HepG2 (cell line): ENCODE results near the gene ALDH9A1. TPM values are rescaled to one million over a fixed set of nuclear protein-coding genes. Genes with fewer than 3 reads are reported as not detected.

Source experiments
- ATAC-seq: fragments of 200-7000 bp; cut with Tn5 transposase; 3 replicates; pipeline ENCODE4 v1.9.1; 2020; ENCODE audit warnings: mild to moderate bottlenecking, moderate library complexity
- BruUV-seq: library from RNA; stranded (reverse); fragments of 400-500 nt; replicated peaks from 2 replicates; lab custom pipeline; 2021; lab: Mats Ljungman, UMichigan
- CTCF ChIA-PET: fragments of 300-600 bp; formaldehyde crosslinking; extraction: SDS; loops from one replicate; lab custom pipeline; 2021; ENCODE audit warnings: low total read pairs, inconsistent platforms, low intra/inter-chr PET ratio; lab: Yijun Ruan, JAX
- POLR2A ChIA-PET: fragments of 350-600 bp; sonication (Branson Sonifier 250); formaldehyde crosslinking; loops from one replicate; lab custom pipeline; 2020; ENCODE audit warnings: antibody characterized with exemption, inconsistent platforms; lab: Yijun Ruan, JAX
- DNase-seq: peaks from one replicate; pipeline ENCODE4 v3.0.0-alpha.2; 2015; ENCODE audit warnings: low spot score
- FAIRE-seq: peaks from 3 replicates; lab custom pipeline; 2011; peaks lifted over from hg19 to GRCh38; lab: Jason Lieb, UNC
- H2AFZ ChIP-seq: one replicate; pipeline ENCODE4 v1.6.1; 2011; ENCODE audit warnings: low read length, inconsistent platforms
- H3K27ac ChIP-seq: fragments of 300-600 bp; 3 replicates; pipeline ENCODE4 v1.8.0; 2011; ENCODE audit warnings: mixed run types, mild to moderate bottlenecking, mixed read lengths, low read length, inconsistent platforms; ENCODE audit not compliant: insufficient read depth; ENCODE audit errors: extremely low read length
- H3K27me3 ChIP-seq, 2 experiments: fragments of 200-600 bp in 1 of 2; 2 replicates in 1 of 2; 3 replicates in 1 of 2; pipeline versions ENCODE4 v1.6.0 to v1.8.0; 2011; ENCODE audit warnings: low read length in 2 of 2, mild to moderate bottlenecking in 2 of 2, moderate library complexity in 2 of 2, inconsistent platforms in 1 of 2; ENCODE audit not compliant: insufficient read depth in 2 of 2, control insufficient read depth in 1 of 2
- H3K36me3 ChIP-seq, 2 experiments: fragments of 200-600 bp in 1 of 2; replicated peaks in 1 of 2; 2 replicates in 1 of 2; 3 replicates in 1 of 2; pipeline versions ENCODE4 v1.5.1 to v1.8.0; 2011; ENCODE audit warnings: low read length in 2 of 2, inconsistent platforms in 1 of 2; ENCODE audit not compliant: insufficient read depth in 2 of 2, control insufficient read depth in 1 of 2
- H3K4me1 ChIP-seq: 2 replicates; pipeline ENCODE4 v1.5.1; 2012; ENCODE audit warnings: low read length, inconsistent platforms; ENCODE audit not compliant: insufficient read depth
- H3K4me2 ChIP-seq: 2 replicates; pipeline ENCODE4 v1.6.0; 2011; ENCODE audit warnings: low read depth, low read length, inconsistent platforms
- H3K4me3 ChIP-seq, 3 experiments: fragments of 200-600 bp in 1 of 3; sonication (generic), shearing (Covaris generic) in 1 of 3; replicated peaks in 1 of 3; 2 replicates each; pipeline ENCODE4 v1.5.1; 2011 to 2016; ENCODE audit warnings: low read length in 3 of 3, inconsistent platforms in 2 of 3, low read depth in 2 of 3, mild to moderate bottlenecking in 2 of 3, control low read depth in 1 of 3, mixed read lengths in 1 of 3; ENCODE audit not compliant: insufficient read depth in 1 of 3
- H3K79me2 ChIP-seq: one replicate; pipeline ENCODE4 v1.6.1; 2011; ENCODE audit warnings: low read length, inconsistent platforms; ENCODE audit not compliant: insufficient read depth
- H3K9ac ChIP-seq: 2 replicates; pipeline ENCODE4 v1.6.0; 2011; ENCODE audit warnings: mild to moderate bottlenecking, low read depth, low read length, inconsistent platforms; ENCODE audit not compliant: insufficient read depth
- H3K9me3 ChIP-seq: 2 replicates; pipeline ENCODE4 v1.5.1; 2012; ENCODE audit warnings: mild to moderate bottlenecking, low read length
- H4K20me1 ChIP-seq: 2 replicates; pipeline ENCODE4 v1.6.0; 2011; ENCODE audit warnings: inconsistent platforms, mild to moderate bottlenecking, low read length, moderate library complexity; ENCODE audit not compliant: insufficient read depth
- CEBPB ChIP-seq: IDR thresholded peaks from 2 replicates; pipeline ENCODE4 v1.6.1; 2011; ENCODE audit warnings: low read depth, low read length, improper control_type of control experiment, borderline replicate concordance
- HNRNPK ChIP-seq: fragments of 200-400 bp; formaldehyde crosslinking; IDR thresholded peaks from 2 replicates; pipeline ENCODE4 v1.6.1; 2018; ENCODE audit warnings: low read length, low read depth, moderate library complexity, mild to moderate bottlenecking; ENCODE audit not compliant: poor library complexity, severe bottlenecking
- KDM4B ChIP-seq: sonication (generic); formaldehyde crosslinking; IDR thresholded peaks from 2 replicates; pipeline ENCODE4 v1.4.0; 2020; ENCODE audit warnings: missing genetic modification reagents
- whole genome bisulfite sequencing: methylation state at CpG from one replicate; pipeline ENCODE4 v1.1.6; 2017; ENCODE audit warnings: low lambda C conversion rate; 5-methylcytosine and 5-hydroxymethylcytosine counted together
- in situ Hi-C: cut with HindIII; loops from 2 replicates; pipeline ENCODE4 v1.10.0; 2017; ENCODE audit warnings: low pct_unique_long_range_greater_than_20kb; ENCODE audit not compliant: extremely low pct_ligation_motif_present
- intact Hi-C: fragments of 100-400 bp; cut with micrococcal nuclease; formaldehyde crosslinking; loops from one replicate; pipeline ENCODE4 v1.10.0; 2022; ENCODE audit not compliant: unreplicated experiment
- polyA plus RNA-seq, 8 experiments: library from polyadenylated mRNA; depleted of rRNA in 3 of 8; stranded (reverse) in 7 of 8; unstranded in 1 of 8; fragments of >200 nt; fragmentation: Illumina TruSeq in 4 of 8; extraction: Trizol in 4 of 8; gene quantifications; 2 replicates each; pipeline versions ENCODE4 v1.2.1 to v1.2.3, GENCODE V29; 2011 to 2016; ENCODE audit warnings: low read depth in 4 of 8, missing spikeins in 1 of 8, mixed read lengths in 1 of 8; ENCODE audit not compliant: insufficient read depth in 1 of 8
- total RNA-seq, 5 experiments: library from RNA; depleted of rRNA; stranded (reverse); fragments of >200 nt; fragmentation: Illumina TruSeq; extraction: Trizol; gene quantifications; 2 replicates each; pipeline ENCODE4 v1.2.3, GENCODE V29; 2016; ENCODE audit warnings: low read depth in 1 of 5
- TF ChIP-seq, protein P1 (sequence below): sonication (generic); formaldehyde crosslinking; IDR thresholded peaks from 2 replicates; pipeline ENCODE4 v1.4.0; 2020; ENCODE audit warnings: missing genetic modification reagents

Gene ALDH9A1
- total and polyA plus RNA-seq, 2 of the 13 experiments (the other 11 are each of a cell fraction or from before 2014, with no cell fraction given), result 27.5 to 38.5 TPM

DNA sequence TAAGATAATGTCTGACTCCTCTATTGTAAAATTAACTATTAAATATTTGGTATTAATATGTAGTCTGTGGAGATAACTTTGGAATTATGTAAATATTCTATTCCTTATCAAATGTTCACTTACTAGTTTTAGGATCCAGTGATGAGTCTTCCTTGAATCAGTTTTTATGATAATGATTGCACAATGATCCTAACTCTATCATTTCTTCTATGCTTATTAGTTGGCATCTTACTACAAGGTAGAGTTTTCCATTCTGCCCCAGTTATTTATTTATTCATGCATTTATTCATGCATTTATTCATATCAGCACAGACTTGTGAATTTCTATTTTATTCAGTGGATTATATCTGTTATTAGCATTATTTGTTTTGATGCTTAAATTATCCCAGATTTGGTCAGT is 74.7 kb downstream of the ALDH9A1 start:
- no peak for ATAC-seq
- TF ChIP-seq KDM4B (CRISPR knock-in tag) (no peak), CEBPB (peak; percentile 0; the same call in 1 of the 2 replicates)
- TF ChIP-seq, all 625 proteins: peak for 1
- Histone ChIP-seq H3K27ac (no peak overlapping the region), H3K4me2 (no peak overlapping the region), H3K9me3 (no peaks in the 10 kb centered on the region), H3K4me3 (no peak overlapping the region), H2AFZ (no peak overlapping the region), H3K27me3 (no peaks in the 10 kb centered on the region; a peak in 1 of 5 replicates), H3K79me2 (no peaks in the 10 kb centered on the region), H3K9ac (no peak overlapping the region), H3K36me3 (no peaks in the 10 kb centered on the region), H3K4me1 (peaks cover 6% of the 10 kb centered on the region), H4K20me1 (no peaks in the 10 kb centered on the region)
- intact Hi-C loops (no loop called here), in situ Hi-C loops (no loop called here)
- no TSS peak for BruUV-seq
- POLR2A ChIA-PET, result no interaction called here
- CTCF ChIA-PET, result no interaction called here
- FAIRE-seq (no peak), DNase-seq (no peak)

DNA sequence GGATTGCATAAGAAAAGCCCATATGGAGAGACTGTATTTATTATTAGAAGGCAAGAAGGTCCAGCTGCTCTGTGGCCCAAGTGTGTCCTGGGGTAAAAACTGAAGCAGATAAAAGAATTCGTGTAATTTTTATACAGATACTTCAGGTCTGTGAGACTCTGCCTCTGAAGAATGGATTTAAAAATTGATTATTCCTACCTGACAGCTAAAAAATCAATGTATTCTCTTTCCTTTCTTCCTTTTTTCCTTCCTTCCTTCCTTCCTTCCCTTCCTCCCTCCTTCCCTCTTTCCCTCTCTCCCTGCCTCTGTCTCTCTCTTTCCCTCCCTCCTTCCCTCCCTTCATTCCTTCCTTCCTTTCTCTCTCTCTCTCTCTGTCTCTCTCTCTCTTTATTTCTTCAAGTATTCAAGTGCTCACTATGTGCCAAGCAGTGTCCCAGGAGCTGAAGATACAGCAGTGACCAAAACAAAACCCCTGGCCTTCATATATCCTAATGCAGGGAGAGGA is 78.7 kb downstream of the ALDH9A1 start:
- CTCF ChIA-PET, result no interaction called here
- WGBS, result 4% methylated on average over 1 of the region's 1 CpG
- no peak overlapping the region for H3K27ac ChIP-seq
- in situ Hi-C loops (no loop called here), intact Hi-C loops (no loop called here)
- no peak for ATAC-seq
- H3K9me3 ChIP-seq, result no peaks in the 10 kb centered on the region
- no peak overlapping the region for H2AFZ ChIP-seq
- peak; percentile 70 for TF ChIP-seq HNRNPK
- TF ChIP-seq, protein P1, sequence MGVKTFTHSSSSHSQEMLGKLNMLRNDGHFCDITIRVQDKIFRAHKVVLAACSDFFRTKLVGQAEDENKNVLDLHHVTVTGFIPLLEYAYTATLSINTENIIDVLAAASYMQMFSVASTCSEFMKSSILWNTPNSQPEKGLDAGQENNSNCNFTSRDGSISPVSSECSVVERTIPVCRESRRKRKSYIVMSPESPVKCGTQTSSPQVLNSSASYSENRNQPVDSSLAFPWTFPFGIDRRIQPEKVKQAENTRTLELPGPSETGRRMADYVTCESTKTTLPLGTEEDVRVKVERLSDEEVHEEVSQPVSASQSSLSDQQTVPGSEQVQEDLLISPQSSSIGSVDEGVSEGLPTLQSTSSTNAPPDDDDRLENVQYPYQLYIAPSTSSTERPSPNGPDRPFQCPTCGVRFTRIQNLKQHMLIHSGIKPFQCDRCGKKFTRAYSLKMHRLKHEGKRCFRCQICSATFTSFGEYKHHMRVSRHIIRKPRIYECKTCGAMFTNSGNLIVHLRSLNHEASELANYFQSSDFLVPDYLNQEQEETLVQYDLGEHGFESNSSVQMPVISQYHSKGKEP, result no peak
- no peak overlapping the region for H3K4me2 ChIP-seq
- DNase-seq, result no peak
- H3K36me3 ChIP-seq, result no peaks in the 10 kb centered on the region
- H3K4me3 ChIP-seq, result no peak overlapping the region
- H3K9ac ChIP-seq, result no peak overlapping the region
- no peaks in the 10 kb centered on the region for H3K4me1 ChIP-seq
- FAIRE-seq, result no peak
- BruUV-seq, result no TSS peak
- POLR2A ChIA-PET, result no interaction called here
- no peaks in the 10 kb centered on the region for H4K20me1 ChIP-seq
- no peaks in the 10 kb centered on the region; a peak in 1 of 5 replicates for H3K27me3 ChIP-seq
- H3K79me2 ChIP-seq, result no peaks in the 10 kb centered on the region
